Lung (tissue), 12 donors: Measurements from ENCODE around the gene GAMT. TPM values are rescaled to one million over a fixed set of nuclear protein-coding genes. Genes with fewer than 3 reads are reported as not detected.
A peak's percentile ranks its signal among the peaks of the same experiment; 100 is the strongest.

ENCODE experiments used
- ATAC-seq: fragments of 200-7000 bp; cut with Tn5 transposase; one replicate; pipeline ENCODE4 v1.9.1; 2020; ENCODE audit warnings: moderate number of reproducible peaks; ENCODE audit not compliant: insufficient read depth, low FRiP score
- DNase-seq, 3 donors: peaks; one replicate each; pipeline ENCODE4 v3.0.0-alpha.2; 2013 to 2017
- H3K27ac ChIP-seq, 2 donors: one replicate each; pipeline ENCODE4 v1.5.1; 2013; ENCODE audit warnings: mild to moderate bottlenecking in 2 of 2, moderate library complexity in 2 of 2, control low read depth in 1 of 2, inconsistent platforms in 1 of 2, low read depth in 1 of 2, low read length in 1 of 2
- H3K27me3 ChIP-seq, 3 donors: one replicate each; pipeline ENCODE4 v1.5.1; 2013; ENCODE audit warnings: low read length in 2 of 3; ENCODE audit not compliant: control insufficient read depth in 3 of 3, insufficient read depth in 3 of 3
- H3K36me3 ChIP-seq, 4 donors: one replicate each; pipeline ENCODE4 v1.5.1; 2013; ENCODE audit warnings: low read length in 4 of 4, mild to moderate bottlenecking in 1 of 4, moderate library complexity in 1 of 4; ENCODE audit not compliant: control insufficient read depth in 4 of 4, insufficient read depth in 4 of 4
- H3K4me1 ChIP-seq, 5 donors: one replicate each; pipeline ENCODE4 v1.5.1; 2013; ENCODE audit warnings: low read length in 5 of 5, mild to moderate bottlenecking in 2 of 5, moderate library complexity in 1 of 5; ENCODE audit not compliant: control insufficient read depth in 5 of 5, insufficient read depth in 5 of 5
- H3K4me3 ChIP-seq: one replicate; pipeline ENCODE4 v1.5.1; 2013; ENCODE audit warnings: mild to moderate bottlenecking, control low read depth, moderate library complexity
- H3K9ac ChIP-seq, 2 donors: one replicate each; pipeline ENCODE4 v1.5.1; 2013; ENCODE audit warnings: low read length in 2 of 2, control low read depth in 1 of 2; ENCODE audit not compliant: insufficient read depth in 1 of 2
- H3K9me3 ChIP-seq, 4 donors: one replicate each; pipeline ENCODE4 v1.5.1; 2013; ENCODE audit warnings: low read length in 3 of 4, mild to moderate bottlenecking in 1 of 4, moderate library complexity in 1 of 4; ENCODE audit not compliant: control insufficient read depth in 4 of 4, insufficient read depth in 3 of 4
- CTCF ChIP-seq: IDR thresholded peaks from 2 replicates; pipeline ENCODE4 v1.5.1; 2012; ENCODE audit warnings: mild to moderate bottlenecking; ENCODE audit errors: control extremely low read depth, extremely low read depth
- WGBS, 2 donors: extraction: QIAGEN DNeasy Blood & Tissue Kit; methylation state at CpG; one replicate each; pipeline ENCODE4 v1.1.7; 2013; 5-methylcytosine and 5-hydroxymethylcytosine counted together
- polyA plus RNA-seq, 2 donors: library from polyadenylated mRNA; stranded (reverse); fragments of 200-250 nt; gene quantifications; one replicate each; pipeline ENCODE4 v1.2.1, GENCODE V29; 2013
- total RNA-seq, 2 donors: library from RNA; depleted of rRNA in 1 of 2; stranded (reverse); fragments of >200 nt in 1 of 2; gene quantifications; one replicate each; pipeline ENCODE4 v1.2.1, GENCODE V29; 2014 to 2021
- donor health status: control.
- donor health status: control.
- donor health status: Bipolar disorder and iron deficiency.
- donor health status: healthy.
- donor health status: DM: yes; HTN: yes; CAD: no.

Gene GAMT
- total and polyA plus RNA-seq, 4 donors, result 2.9 to 8.6 (median 7.3) TPM

- ATAC-seq (no peak), DNase-seq (no peak)
- 76 to 86% methylated on average over 41 to 42 of the region's 42 CpGs for WGBS, 2 donors
- no peak overlapping the region for H3K4me3 ChIP-seq
- H3K4me1 ChIP-seq, result peaks cover 0 to 30% (median 14%) of the 10 kb centered on the region in 5 donors
- peaks cover 3 to 50% (median 50%) of the 10 kb centered on the region in 4 donors for H3K36me3 ChIP-seq
- H3K27ac ChIP-seq, result no peak overlapping the region
- TF ChIP-seq CTCF, result no peak
- no peaks in the 10 kb centered on the region for H3K27me3 ChIP-seq
- H3K9me3 ChIP-seq, result no peaks in the 10 kb centered on the region
- H3K9ac ChIP-seq, result no peak overlapping the region
These were observed 38.7 kb downstream of the GAMT start for GRCh38 chr19:1362387-1363257.

GRCh38 chr19:1361601-1362386 is 39.5 kb downstream of the GAMT start:
- peaks cover 3 to 56% (median 50%) of the 10 kb centered on the region in 4 donors for H3K36me3 ChIP-seq
- no peaks in the 10 kb centered on the region for H3K27me3 ChIP-seq
- WGBS, 2 donors, result 80 to 87% methylated on average over 29 to 30 of the region's 30 CpGs
- no peaks in the 10 kb centered on the region for H3K9me3 ChIP-seq
- peaks cover 0 to 34% (median 17%) of the 10 kb centered on the region in 5 donors for H3K4me1 ChIP-seq
- peak overlapping the region in 1 of 2 donors; percentile 42 for H3K27ac ChIP-seq
- H3K4me3 ChIP-seq, result no peak overlapping the region
- no peak for TF ChIP-seq CTCF
- peak overlapping the region in 1 of 2 donors; percentile 46 for H3K9ac ChIP-seq
- no peak for ATAC-seq
- DNase-seq, result peak in 2 of 3 donors; percentile 52 to 55

DNA sequence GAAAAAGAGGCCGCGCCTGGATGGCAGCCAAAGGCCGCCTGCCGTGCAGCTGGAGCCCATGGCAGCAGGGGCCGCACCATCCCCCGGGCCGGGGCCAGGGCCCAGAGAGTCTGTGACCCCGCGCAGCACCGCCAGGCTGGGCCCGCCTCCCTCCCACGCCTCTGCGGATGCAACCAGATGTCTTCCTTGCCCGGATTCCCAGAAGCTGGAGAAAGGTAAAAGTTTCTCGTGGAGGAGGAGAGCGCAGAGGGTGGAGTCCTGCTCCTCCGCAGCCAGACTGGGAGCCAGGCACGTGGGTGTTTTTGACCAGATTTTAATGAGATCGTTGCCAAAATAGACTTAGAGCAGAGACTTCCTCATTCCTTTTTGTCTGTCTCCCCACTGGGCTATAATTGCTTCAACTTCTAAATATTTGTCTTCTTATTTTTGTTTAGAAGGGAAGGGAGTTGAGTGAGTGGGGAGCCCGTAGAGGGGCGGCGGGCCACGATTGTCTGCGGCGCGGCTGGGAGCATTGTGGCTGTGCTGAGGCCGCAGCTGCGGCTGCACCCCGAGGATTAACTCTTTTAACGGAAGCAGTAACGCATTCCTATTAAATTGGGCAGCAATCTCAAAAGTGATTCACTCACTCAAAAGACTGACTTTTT is 40.4 kb downstream of the GAMT start:
- 56 to 60% methylated on average over 31 of the region's 31 CpGs for WGBS, 2 donors
- DNase-seq (peak; percentile 85 to 87 (median 87)), ATAC-seq (peak; percentile 45)
- peaks cover 3 to 50% (median 45%) of the 10 kb centered on the region in 4 donors for H3K36me3 ChIP-seq
- no peak overlapping the region for H3K9ac ChIP-seq
- H3K4me3 ChIP-seq, result no peak overlapping the region
- H3K27me3 ChIP-seq, result no peaks in the 10 kb centered on the region
- peaks cover 0 to 43% (median 17%) of the 10 kb centered on the region in 5 donors for H3K4me1 ChIP-seq
- peak overlapping the region in 1 of 2 donors; percentile 79 for H3K27ac ChIP-seq
- TF ChIP-seq CTCF, result no peak
- no peaks in the 10 kb centered on the region for H3K9me3 ChIP-seq
